H9 (cell line): ENCODE measurements around the gene GABRB2. TPM values are rescaled to one million over a fixed set of nuclear protein-coding genes. Genes with fewer than 3 reads are reported as not detected.

Experiments
- DNase-seq: peaks from one replicate; pipeline ENCODE4 v3.0.0-alpha.2; 2017
- H2AFZ ChIP-seq: one replicate; pipeline ENCODE4 v1.6.1; 2013; ENCODE audit warnings: mild to moderate bottlenecking, low read length, control low read depth, moderate library complexity
- H2AK5ac ChIP-seq: 2 replicates; pipeline ENCODE4 v1.6.1; 2013; ENCODE audit warnings: low read length, control low read depth, mixed read lengths; ENCODE audit not compliant: insufficient read length
- H2BK120ac ChIP-seq: one replicate; pipeline ENCODE4 v1.6.1; 2013; ENCODE audit warnings: low read depth, mild to moderate bottlenecking, low read length, control low read depth, inconsistent platforms; ENCODE audit not compliant: poor library complexity, severe bottlenecking
- H2BK12ac ChIP-seq: 2 replicates; pipeline ENCODE4 v1.6.1; 2013; ENCODE audit warnings: low read length, control low read depth, mixed read lengths, low read depth; ENCODE audit not compliant: insufficient read length
- H2BK15ac ChIP-seq: 2 replicates; pipeline ENCODE4 v1.6.1; 2013; ENCODE audit warnings: low read depth, low read length, control low read depth
- H2BK20ac ChIP-seq: one replicate; pipeline ENCODE4 v1.6.1; 2013; ENCODE audit warnings: low read depth, mild to moderate bottlenecking, low read length, control low read depth, inconsistent platforms; ENCODE audit not compliant: poor library complexity, severe bottlenecking
- H2BK5ac ChIP-seq: 2 replicates; pipeline ENCODE4 v1.6.1; 2013; ENCODE audit warnings: low read length, control low read depth, mixed read lengths; ENCODE audit not compliant: insufficient read length
- H3K14ac ChIP-seq: 2 replicates; pipeline ENCODE4 v1.6.1; 2013; ENCODE audit warnings: low read length, control low read depth; ENCODE audit not compliant: insufficient read depth
- H3K18ac ChIP-seq: 2 replicates; pipeline ENCODE4 v1.6.1; 2013; ENCODE audit warnings: low read depth, mild to moderate bottlenecking, mixed read lengths, low read length, control low read depth; ENCODE audit not compliant: insufficient read length
- H3K23ac ChIP-seq: 2 replicates; pipeline ENCODE4 v1.6.1; 2013; ENCODE audit warnings: low read length, control low read depth, mixed read lengths, low read depth; ENCODE audit not compliant: insufficient read length
- H3K23me2 ChIP-seq: 2 replicates; pipeline ENCODE4 v1.6.1; 2013; ENCODE audit warnings: low read depth, mild to moderate bottlenecking, mixed read lengths, low read length, control low read depth; ENCODE audit not compliant: insufficient read length, poor library complexity, severe bottlenecking
- H3K27ac ChIP-seq: 2 replicates; pipeline ENCODE4 v1.5.1; 2013; ENCODE audit warnings: low read length, control low read depth, mixed read lengths, low read depth; ENCODE audit not compliant: insufficient read length
- H3K27me3 ChIP-seq: 2 replicates; pipeline ENCODE4 v1.6.1; 2013; ENCODE audit warnings: low read length, control low read depth, inconsistent platforms; ENCODE audit not compliant: insufficient read depth
- H3K4ac ChIP-seq: 2 replicates; pipeline ENCODE4 v1.6.1; 2013; ENCODE audit warnings: low read depth, mild to moderate bottlenecking, control low read depth, inconsistent platforms, low read length, moderate library complexity
- H3K4me1 ChIP-seq: 2 replicates; pipeline ENCODE4 v1.6.1; 2013; ENCODE audit warnings: low read length, control low read depth, inconsistent platforms; ENCODE audit not compliant: insufficient read depth
- H3K4me2 ChIP-seq: 2 replicates; pipeline ENCODE4 v1.6.1; 2013; ENCODE audit warnings: low read length, control low read depth, mixed read lengths; ENCODE audit not compliant: insufficient read length, insufficient read depth
- H3K56ac ChIP-seq: 2 replicates; pipeline ENCODE4 v1.6.1; 2013; ENCODE audit warnings: low read depth, mild to moderate bottlenecking, mixed read lengths, low read length, control low read depth; ENCODE audit not compliant: insufficient read length
- H3K79me1 ChIP-seq: 2 replicates; pipeline ENCODE4 v1.6.1; 2013; ENCODE audit warnings: low read depth, mild to moderate bottlenecking, moderate library complexity, low read length, control low read depth, inconsistent platforms; ENCODE audit not compliant: insufficient read depth, poor library complexity, severe bottlenecking
- H3K79me2 ChIP-seq: 2 replicates; pipeline ENCODE4 v1.6.1; 2013; ENCODE audit warnings: low read length, control low read depth, inconsistent platforms; ENCODE audit not compliant: insufficient read depth
- H3K9ac ChIP-seq: 2 replicates; pipeline ENCODE4 v1.6.1; 2013; ENCODE audit warnings: low read length, control low read depth, mixed read lengths; ENCODE audit not compliant: insufficient read length; ENCODE audit errors: extremely low read depth
- H3K9me3 ChIP-seq: one replicate; pipeline ENCODE4 v1.6.1; 2013; ENCODE audit warnings: low read depth, low read length, inconsistent platforms; ENCODE audit not compliant: control insufficient read depth
- H3T11ph ChIP-seq: one replicate; pipeline ENCODE4 v1.6.1; 2013; ENCODE audit warnings: mild to moderate bottlenecking, low read length, control low read depth, inconsistent platforms
- H4K20me1 ChIP-seq: one replicate; pipeline ENCODE4 v1.6.1; 2013; ENCODE audit not compliant: control insufficient read depth, insufficient read length, insufficient read depth
- H4K5ac ChIP-seq: 2 replicates; pipeline ENCODE4 v1.6.1; 2013; ENCODE audit warnings: low read depth, mild to moderate bottlenecking, mixed read lengths, low read length, control low read depth; ENCODE audit not compliant: insufficient read length
- H4K8ac ChIP-seq: replicated peaks from 2 replicates; pipeline ENCODE4 v1.6.1; 2013; ENCODE audit warnings: low read length, control low read depth, mixed read lengths, low read depth; ENCODE audit not compliant: insufficient read length
- H4K91ac ChIP-seq: 2 replicates; pipeline ENCODE4 v1.6.1; 2013; ENCODE audit warnings: low read depth, mild to moderate bottlenecking, moderate library complexity, mixed read lengths, low read length, control low read depth; ENCODE audit not compliant: insufficient read length
- H3K27ac Mint-ChIP-seq, 3 experiments: 2 replicates in 2 of 3; 3 replicates in 1 of 3; pipeline ENCODE4 v1.8.0; 2020 to 2021; ENCODE audit warnings: mixed read lengths in 3 of 3, mild to moderate bottlenecking in 1 of 3, moderate library complexity in 1 of 3
- H3K27me3 Mint-ChIP-seq: 2 replicates; pipeline ENCODE4 v1.8.0; 2021; ENCODE audit warnings: low read depth, mild to moderate bottlenecking, moderate library complexity, mixed read lengths
- H3K36me3 Mint-ChIP-seq, 3 experiments: 2 replicates in 2 of 3; 3 replicates in 1 of 3; pipeline ENCODE4 v1.8.0; 2020 to 2021; ENCODE audit warnings: low read depth in 3 of 3, mixed read lengths in 3 of 3; ENCODE audit not compliant: insufficient read depth in 1 of 3
- H3K4me1 Mint-ChIP-seq, 2 experiments: 2 replicates each; pipeline ENCODE4 v1.8.0; 2020; ENCODE audit warnings: mixed read lengths in 2 of 2
- H3K4me3 Mint-ChIP-seq, 2 experiments: 2 replicates in 1 of 2; 3 replicates in 1 of 2; pipeline ENCODE4 v1.8.0; 2020 to 2021; ENCODE audit warnings: mild to moderate bottlenecking in 2 of 2, mixed read lengths in 2 of 2, moderate library complexity in 1 of 2
- H3K9me3 Mint-ChIP-seq, 2 experiments: 2 replicates in 1 of 2; 3 replicates in 1 of 2; pipeline ENCODE4 v1.8.0; 2020; ENCODE audit warnings: mild to moderate bottlenecking in 2 of 2, mixed read lengths in 2 of 2, moderate library complexity in 1 of 2
- CTCF ChIP-seq: fragments of 200-600 bp; sonication (generic); conservative IDR thresholded peaks from 3 replicates; pipeline ENCODE4 v1.8.0; 2021; ENCODE audit warnings: antibody characterized with exemption, mild to moderate bottlenecking
- WGBS: extraction: QIAGEN DNeasy Blood & Tissue Kit; methylation state at CpG from one replicate; pipeline ENCODE4 v1.1.7; 2013; ENCODE audit warnings: missing lambda C conversion rate, low lambda C conversion rate, mixed read lengths; ENCODE audit not compliant: insufficient read length; ENCODE audit errors: extremely low coverage; 5-methylcytosine and 5-hydroxymethylcytosine counted together
- total RNA-seq: library from RNA; stranded (reverse); gene quantifications from 2 replicates; pipeline ENCODE4 v1.2.1, GENCODE V29; 2021

GABRB2 gene
- total RNA-seq, 1 experiment from 2014 or later, result 0.20 TPM

GRCh38 chr5:161409471-161409870 is 137.1 kb downstream of the GABRB2 start:
- no peak overlapping the region for H3K23ac ChIP-seq
- no peaks in the 10 kb centered on the region for H3K4me1 ChIP-seq
- Mint-ChIP-seq H3K27ac (no peak overlapping the region), H3K4me1 (no peaks in the 10 kb centered on the region), H3K36me3 (no peaks in the 10 kb centered on the region), H3K9me3 (no peaks in the 10 kb centered on the region), H3K27me3 (0 out of 2 replicates have a peak, but pooled peaks cover 2% of the 10 kb centered on the region), H3K4me3 (no peak overlapping the region)
- H2BK15ac ChIP-seq, result no peak overlapping the region
- H3K9ac ChIP-seq, result no peak overlapping the region
- no peak overlapping the region for H3K4ac ChIP-seq
- no peak for TF ChIP-seq CTCF
- H4K5ac ChIP-seq, result no peak overlapping the region
- no peaks in the 10 kb centered on the region for H4K20me1 ChIP-seq
- no peak overlapping the region for H2BK12ac ChIP-seq
- H2AK5ac ChIP-seq, result no peak overlapping the region
- no peak overlapping the region for H2AFZ ChIP-seq
- no peak overlapping the region for H2BK5ac ChIP-seq
- H3K56ac ChIP-seq, result no peak overlapping the region
- no peaks in the 10 kb centered on the region for H3K27me3 ChIP-seq
- H3K79me1 ChIP-seq, result no peaks in the 10 kb centered on the region
- no peak overlapping the region for H4K8ac ChIP-seq
- no peak overlapping the region for H3K14ac ChIP-seq
- no peak for DNase-seq
- H2BK20ac ChIP-seq, result no peak overlapping the region
- H3K23me2 ChIP-seq, result no peaks in the 10 kb centered on the region
- no peak overlapping the region for H4K91ac ChIP-seq
- no peak overlapping the region for H3K4me2 ChIP-seq
- no peak overlapping the region for H3K27ac ChIP-seq
- H3K9me3 ChIP-seq, result no peaks in the 10 kb centered on the region
- no peaks in the 10 kb centered on the region for H3K79me2 ChIP-seq
- H3K18ac ChIP-seq, result no peak overlapping the region
- WGBS, result no CpG with 5 or more reads among the region's 2 CpGs
- H3T11ph ChIP-seq, result no peak overlapping the region
- no peak overlapping the region for H2BK120ac ChIP-seq
